Ishikawa (cell line): ENCODE measurements around the gene IL36RN.

ENCODE experiments used
- EP300 ChIP-seq: IDR thresholded peaks from 2 replicates; pipeline ENCODE4 v1.6.1; 2012; ENCODE audit warnings: borderline replicate concordance
- FOXM1 ChIP-seq: IDR thresholded peaks from 2 replicates; pipeline ENCODE4 v1.6.1; 2012; ENCODE audit warnings: low read depth, borderline replicate concordance
- TEAD4 ChIP-seq: IDR thresholded peaks from 2 replicates; pipeline ENCODE4 v1.6.1; 2012
- ZBTB7A ChIP-seq: IDR thresholded peaks from 2 replicates; pipeline ENCODE4 v1.6.1; 2012; ENCODE audit warnings: low read depth
- TF ChIP-seq, protein P1 (sequence below): IDR thresholded peaks from 2 replicates; pipeline ENCODE4 v1.6.1; 2012; ENCODE audit warnings: low read depth, mild to moderate bottlenecking

DNA sequence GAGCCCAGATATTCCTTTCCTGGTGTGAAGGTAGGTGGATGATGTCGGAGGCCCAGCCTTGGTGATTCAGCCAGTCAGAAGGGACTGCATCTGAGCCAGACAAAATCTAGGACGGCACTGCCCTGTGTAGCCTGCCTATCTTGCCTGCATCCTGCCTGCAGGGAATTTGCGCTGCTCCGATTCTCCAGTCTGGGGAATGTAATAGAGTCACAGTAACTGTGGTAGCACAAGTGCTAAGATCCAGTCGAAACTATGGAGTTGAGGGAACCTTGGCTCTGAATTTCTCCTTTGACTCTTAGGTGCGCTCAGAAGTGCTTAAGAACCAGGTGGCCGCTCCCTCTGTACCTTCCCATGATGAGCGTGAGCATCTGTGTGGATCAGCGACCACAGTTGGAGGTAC is 22.2 kb upstream of the IL36RN start:
- TF ChIP-seq FOXM1: no peak
- TF ChIP-seq, protein P1, sequence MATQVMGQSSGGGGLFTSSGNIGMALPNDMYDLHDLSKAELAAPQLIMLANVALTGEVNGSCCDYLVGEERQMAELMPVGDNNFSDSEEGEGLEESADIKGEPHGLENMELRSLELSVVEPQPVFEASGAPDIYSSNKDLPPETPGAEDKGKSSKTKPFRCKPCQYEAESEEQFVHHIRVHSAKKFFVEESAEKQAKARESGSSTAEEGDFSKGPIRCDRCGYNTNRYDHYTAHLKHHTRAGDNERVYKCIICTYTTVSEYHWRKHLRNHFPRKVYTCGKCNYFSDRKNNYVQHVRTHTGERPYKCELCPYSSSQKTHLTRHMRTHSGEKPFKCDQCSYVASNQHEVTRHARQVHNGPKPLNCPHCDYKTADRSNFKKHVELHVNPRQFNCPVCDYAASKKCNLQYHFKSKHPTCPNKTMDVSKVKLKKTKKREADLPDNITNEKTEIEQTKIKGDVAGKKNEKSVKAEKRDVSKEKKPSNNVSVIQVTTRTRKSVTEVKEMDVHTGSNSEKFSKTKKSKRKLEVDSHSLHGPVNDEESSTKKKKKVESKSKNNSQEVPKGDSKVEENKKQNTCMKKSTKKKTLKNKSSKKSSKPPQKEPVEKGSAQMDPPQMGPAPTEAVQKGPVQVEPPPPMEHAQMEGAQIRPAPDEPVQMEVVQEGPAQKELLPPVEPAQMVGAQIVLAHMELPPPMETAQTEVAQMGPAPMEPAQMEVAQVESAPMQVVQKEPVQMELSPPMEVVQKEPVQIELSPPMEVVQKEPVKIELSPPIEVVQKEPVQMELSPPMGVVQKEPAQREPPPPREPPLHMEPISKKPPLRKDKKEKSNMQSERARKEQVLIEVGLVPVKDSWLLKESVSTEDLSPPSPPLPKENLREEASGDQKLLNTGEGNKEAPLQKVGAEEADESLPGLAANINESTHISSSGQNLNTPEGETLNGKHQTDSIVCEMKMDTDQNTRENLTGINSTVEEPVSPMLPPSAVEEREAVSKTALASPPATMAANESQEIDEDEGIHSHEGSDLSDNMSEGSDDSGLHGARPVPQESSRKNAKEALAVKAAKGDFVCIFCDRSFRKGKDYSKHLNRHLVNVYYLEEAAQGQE: no peak
- no peak for TF ChIP-seq ZBTB7A
- no peak for TF ChIP-seq TEAD4
- no peak for TF ChIP-seq EP300
